WTC11 (cell line): ENCODE measurements around the gene TAS2R43.

ENCODE experiments used
- ATF1 ChIP-seq: sonication (generic); formaldehyde crosslinking; IDR thresholded peaks from 2 replicates; pipeline ENCODE4 v1.8.1; 2023; ENCODE audit warnings: mild to moderate bottlenecking, moderate library complexity, missing genetic modification reagents
- ATF3 ChIP-seq: sonication (generic); formaldehyde crosslinking; conservative IDR thresholded peaks from 2 replicates; pipeline ENCODE4 v1.8.1; 2022; ENCODE audit warnings: mild to moderate bottlenecking, missing genetic modification reagents
- CTCF ChIP-seq: fragments of 200-600 bp; IDR thresholded peaks from 2 replicates; pipeline ENCODE4 v1.8.0; 2022; ENCODE audit warnings: antibody characterized with exemption
- E2F4 ChIP-seq: sonication (generic); formaldehyde crosslinking; IDR thresholded peaks from 2 replicates; pipeline ENCODE4 v1.8.1; 2022; ENCODE audit warnings: low read depth, mild to moderate bottlenecking, moderate library complexity, missing genetic modification reagents, borderline replicate concordance
- GABPB1 ChIP-seq: sonication (generic); formaldehyde crosslinking; IDR thresholded peaks from 2 replicates; pipeline ENCODE4 v1.8.1; 2023; ENCODE audit warnings: mild to moderate bottlenecking, missing genetic modification reagents
- HMGXB4 ChIP-seq: sonication (generic); formaldehyde crosslinking; IDR thresholded peaks from 2 replicates; pipeline ENCODE4 v1.8.1; 2023; ENCODE audit warnings: mild to moderate bottlenecking, moderate library complexity, missing genetic modification reagents
- MAX ChIP-seq: sonication (generic); formaldehyde crosslinking; IDR thresholded peaks from 2 replicates; pipeline ENCODE4 v1.8.0; 2022; ENCODE audit warnings: mild to moderate bottlenecking, missing genetic modification reagents
- TP53 ChIP-seq: sonication (generic); formaldehyde crosslinking; IDR thresholded peaks from 2 replicates; pipeline ENCODE4 v1.8.1; 2023; ENCODE audit warnings: mild to moderate bottlenecking, missing genetic modification reagents
- USF1 ChIP-seq: sonication (generic); formaldehyde crosslinking; IDR thresholded peaks from 2 replicates; pipeline ENCODE4 v1.8.0; 2022; ENCODE audit warnings: mild to moderate bottlenecking, missing genetic modification reagents
- ZNF423 ChIP-seq: fragments of 250-450 bp; sonication (Bioruptor Pico); IDR thresholded peaks from 2 replicates; pipeline ENCODE4 v2.1.2; 2022; ENCODE audit warnings: mild to moderate bottlenecking, moderate library complexity

- no peak for TF ChIP-seq HMGXB4
- TF ChIP-seq CTCF = no peak
- no peak for TF ChIP-seq MAX (CRISPR knock-in tag)
- TF ChIP-seq E2F4 (CRISPR knock-in tag) = no peak
- TF ChIP-seq GABPB1 = no peak
- TF ChIP-seq ATF3 = no peak
- no peak for TF ChIP-seq ZNF423
- no peak for TF ChIP-seq USF1 (CRISPR knock-in tag)
- no peak for TF ChIP-seq ATF1 (CRISPR knock-in tag)
- TF ChIP-seq TP53 (CRISPR knock-in tag) = no peak
Measured at GRCh38 chr12:11107719-11108118, 15.6 kb upstream of the TAS2R43 start.
